Kidney (tissue), 14 donors: ENCODE data around the gene PGAM5. TPM values are rescaled to one million over a fixed set of nuclear protein-coding genes. Genes with fewer than 3 reads are reported as not detected.

Source experiments
- DNase-seq, 5 donors: peaks; one replicate each; pipeline ENCODE4 v3.0.0-alpha.2; 2013 to 2020
- FAIRE-seq: peaks from 2 replicates; lab custom pipeline; 2012; peaks lifted over from hg19 to GRCh38; lab: Jason Lieb, UNC
- H3K27ac ChIP-seq, 2 donors: one replicate each; pipeline ENCODE4 v1.7.0; 2013; ENCODE audit warnings: low read depth in 2 of 2, low read length in 2 of 2, inconsistent platforms in 1 of 2
- H3K27me3 ChIP-seq: one replicate; pipeline ENCODE4 v1.7.1; 2013; ENCODE audit warnings: low read length, inconsistent platforms; ENCODE audit not compliant: control insufficient read depth, insufficient read depth
- H3K36me3 ChIP-seq, 3 donors: one replicate each; pipeline versions ENCODE4 v1.7.0 to v1.7.1; 2013; ENCODE audit warnings: low read length in 3 of 3, control low read depth in 1 of 3, inconsistent platforms in 1 of 3; ENCODE audit not compliant: insufficient read depth in 3 of 3, control insufficient read depth in 2 of 3
- H3K4me1 ChIP-seq, 3 donors: one replicate each; pipeline versions ENCODE4 v1.7.0 to v1.7.1; 2013; ENCODE audit warnings: low read length in 3 of 3, inconsistent platforms in 1 of 3, low read depth in 1 of 3; ENCODE audit not compliant: control insufficient read depth in 2 of 3, insufficient read depth in 2 of 3
- H3K4me3 ChIP-seq, 3 donors: one replicate each; pipeline versions ENCODE4 v1.7.0 to v1.8.1; 2013; ENCODE audit warnings: low read length in 3 of 3, control low read depth in 1 of 3, inconsistent platforms in 1 of 3
- H3K9ac ChIP-seq, 3 donors: one replicate each; pipeline versions ENCODE4 v1.7.0 to v1.7.1; 2013; ENCODE audit warnings: low read length in 3 of 3, control low read depth in 1 of 3, inconsistent platforms in 1 of 3
- H3K9me3 ChIP-seq, 3 donors: one replicate each; pipeline versions ENCODE4 v1.7.0 to v1.7.1; 2013; ENCODE audit warnings: low read length in 3 of 3, control low read depth in 1 of 3, inconsistent platforms in 1 of 3; ENCODE audit not compliant: control insufficient read depth in 2 of 3, insufficient read depth in 1 of 3
- intact Hi-C: fragments of 100-400 bp; cut with DNase I; formaldehyde crosslinking; loops from one replicate; pipeline ENCODE4 v1.11.1; 2022
- polyA plus RNA-seq: library from polyadenylated mRNA; stranded (reverse); fragments of 350-450 nt; fragmentation: Illumina TruSeq; extraction: RNeasy Lipid Tissue Mini Kit (QIAGEN cat#74804); gene quantifications from one replicate; pipeline ENCODE4 v1.2.3, GENCODE V29; 2014; ENCODE audit warnings: low read depth, low replicate concordance; ENCODE audit not compliant: insufficient read depth
- total RNA-seq: library from RNA; stranded (reverse); fragmentation: NEBNext Ultra II Directional; extraction: Animal tissue kit (Norgen Biotek cat#: 25700); gene quantifications from one replicate; pipeline ENCODE4 v1.2.1, GENCODE V29; 2021
- TF ChIP-seq, protein P1 (sequence below): IDR thresholded peaks from 3 replicates; pipeline ENCODE4 v1.5.1; 2012; ENCODE audit warnings: mild to moderate bottlenecking, moderate library complexity, borderline replicate concordance; ENCODE audit not compliant: insufficient read depth; ENCODE audit errors: extremely low read depth
- donor health status: control.
- donor health status: control.
- donor health status: control.
- donor health status: control.
- donor health status: control.
- donor health status: DM: yes; HTN: yes; CAD: no.
- donor health status: Normal renal cell carcinoma (clear cell type).

Gene PGAM5
- total and polyA plus RNA-seq, 2 donors from 2014 or later, result 19.4 to 33.5 TPM

DNA sequence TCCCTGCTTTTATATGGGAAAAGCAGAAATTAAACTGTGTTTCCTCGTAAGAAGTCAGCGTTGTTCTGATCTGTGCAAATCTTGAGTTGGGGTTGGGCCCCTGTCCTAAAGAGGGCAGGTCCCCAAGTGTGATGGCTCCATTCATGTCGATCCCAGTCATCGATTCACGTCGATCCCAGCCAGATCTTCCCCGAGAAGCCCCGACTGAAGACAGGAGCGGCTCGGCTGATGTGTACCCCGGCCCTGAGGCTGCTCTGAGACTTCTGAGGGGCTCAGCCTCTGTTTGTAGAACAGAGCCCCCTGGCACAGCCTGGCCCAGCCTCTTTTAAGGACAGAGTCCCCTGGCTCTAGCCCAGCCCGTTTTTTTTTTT is 9.3 kb downstream of the PGAM5 start:
- no peak for DNase-seq
- no peak for FAIRE-seq
- no peaks in the 10 kb centered on the region for H3K4me1 ChIP-seq
- H3K4me3 ChIP-seq, result no peak overlapping the region
- no peaks in the 10 kb centered on the region for H3K27me3 ChIP-seq
- TF ChIP-seq, protein P1, sequence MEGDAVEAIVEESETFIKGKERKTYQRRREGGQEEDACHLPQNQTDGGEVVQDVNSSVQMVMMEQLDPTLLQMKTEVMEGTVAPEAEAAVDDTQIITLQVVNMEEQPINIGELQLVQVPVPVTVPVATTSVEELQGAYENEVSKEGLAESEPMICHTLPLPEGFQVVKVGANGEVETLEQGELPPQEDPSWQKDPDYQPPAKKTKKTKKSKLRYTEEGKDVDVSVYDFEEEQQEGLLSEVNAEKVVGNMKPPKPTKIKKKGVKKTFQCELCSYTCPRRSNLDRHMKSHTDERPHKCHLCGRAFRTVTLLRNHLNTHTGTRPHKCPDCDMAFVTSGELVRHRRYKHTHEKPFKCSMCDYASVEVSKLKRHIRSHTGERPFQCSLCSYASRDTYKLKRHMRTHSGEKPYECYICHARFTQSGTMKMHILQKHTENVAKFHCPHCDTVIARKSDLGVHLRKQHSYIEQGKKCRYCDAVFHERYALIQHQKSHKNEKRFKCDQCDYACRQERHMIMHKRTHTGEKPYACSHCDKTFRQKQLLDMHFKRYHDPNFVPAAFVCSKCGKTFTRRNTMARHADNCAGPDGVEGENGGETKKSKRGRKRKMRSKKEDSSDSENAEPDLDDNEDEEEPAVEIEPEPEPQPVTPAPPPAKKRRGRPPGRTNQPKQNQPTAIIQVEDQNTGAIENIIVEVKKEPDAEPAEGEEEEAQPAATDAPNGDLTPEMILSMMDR, result no peak
- intact Hi-C loops, result no loop called here
- H3K9me3 ChIP-seq, result no peaks in the 10 kb centered on the region
- no peak overlapping the region for H3K9ac ChIP-seq
- H3K27ac ChIP-seq, result no peak overlapping the region
- peaks cover 0 to 20% (median 2%) of the 10 kb centered on the region in 3 donors for H3K36me3 ChIP-seq

DNA sequence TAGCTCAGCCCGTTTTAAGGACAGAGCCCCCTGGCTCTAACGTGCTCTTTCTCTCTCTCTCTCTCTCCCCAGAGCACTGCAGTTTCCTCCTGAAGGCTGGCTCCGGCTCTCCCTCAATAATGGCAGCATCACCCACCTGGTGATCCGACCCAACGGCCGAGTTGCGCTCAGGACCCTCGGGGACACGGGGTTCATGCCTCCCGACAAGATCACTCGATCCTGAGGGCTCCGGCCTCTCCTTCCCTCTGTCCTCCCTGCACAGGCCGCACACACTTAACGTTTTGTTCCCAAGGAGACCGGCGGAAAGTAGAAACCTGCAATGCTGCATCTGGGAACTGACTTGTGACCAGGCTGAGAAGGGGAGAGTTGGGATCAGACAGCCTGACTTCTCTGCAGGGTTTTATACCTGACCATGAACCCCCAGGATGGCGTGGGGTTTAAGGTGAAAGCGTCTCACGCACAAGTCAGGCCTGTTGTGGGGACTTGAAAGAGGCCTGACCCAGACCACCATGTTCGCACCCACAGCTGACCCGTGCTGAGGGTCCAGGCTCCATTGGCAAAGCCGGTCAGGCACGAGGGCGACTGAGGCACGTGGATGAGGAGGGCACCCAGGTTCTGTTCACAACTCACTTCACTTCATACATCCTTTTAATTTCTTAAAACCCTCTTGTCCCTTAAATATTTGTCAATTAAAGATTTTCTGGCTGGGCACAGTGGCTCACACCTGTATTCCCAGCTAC is 10.1 kb downstream of the PGAM5 start:
- Histone ChIP-seq H3K27ac (no peak overlapping the region), H3K4me1 (no peaks in the 10 kb centered on the region), H3K27me3 (no peaks in the 10 kb centered on the region), H3K4me3 (no peak overlapping the region), H3K36me3 (peaks cover 0 to 26% (median 4%) of the 10 kb centered on the region in 3 donors), H3K9ac (no peak overlapping the region), H3K9me3 (no peaks in the 10 kb centered on the region)
- TF ChIP-seq, protein P1, result no peak
- intact Hi-C loops, result no loop called here
- no peak for FAIRE-seq
- DNase-seq, result no peak

DNA sequence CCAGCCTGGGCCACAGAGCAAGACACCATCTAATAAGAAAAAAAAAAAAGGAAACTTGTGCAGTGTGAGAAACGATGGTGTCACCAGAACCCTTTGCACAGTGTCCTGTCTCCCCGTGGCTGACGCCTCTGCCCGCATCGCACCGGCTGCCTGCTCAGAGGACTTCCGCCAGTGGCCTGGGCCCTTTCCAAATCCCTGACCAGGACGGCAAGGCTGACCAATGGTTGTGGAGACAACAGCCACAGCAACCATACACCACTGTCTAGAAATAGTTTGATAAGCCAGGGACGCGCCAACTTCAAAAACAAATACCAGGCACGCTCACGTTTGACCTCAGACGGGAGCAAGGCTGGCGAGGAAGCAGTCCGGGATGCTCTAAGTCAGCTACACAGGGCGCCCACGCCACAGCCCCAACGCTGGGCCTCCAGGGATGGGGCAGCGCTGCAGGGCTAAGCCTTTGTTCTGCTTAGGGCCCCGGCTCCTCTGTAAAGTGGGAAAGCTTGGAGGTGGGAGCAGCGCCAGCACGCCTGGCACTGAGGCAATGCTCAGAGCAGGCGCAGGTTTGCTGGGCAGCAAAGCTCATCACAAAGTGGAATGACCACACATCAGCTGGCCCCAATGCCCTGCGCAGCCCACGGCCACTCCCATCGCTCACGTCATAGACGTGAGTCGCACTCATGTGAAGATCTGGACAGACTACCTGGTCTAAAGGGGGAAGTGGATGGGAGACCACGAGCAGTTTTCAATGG is 12.5 kb downstream of the PGAM5 start:
- no peak overlapping the region for H3K4me3 ChIP-seq
- TF ChIP-seq, protein P1, result no peak
- no peak for FAIRE-seq
- intact Hi-C loops, result no loop called here
- peaks cover 0 to 39% (median 12%) of the 10 kb centered on the region in 3 donors for H3K36me3 ChIP-seq
- H3K9ac ChIP-seq, result no peak overlapping the region
- no peaks in the 10 kb centered on the region for H3K27me3 ChIP-seq
- H3K9me3 ChIP-seq, result no peaks in the 10 kb centered on the region
- no peak overlapping the region for H3K27ac ChIP-seq
- DNase-seq, result peak in 1 of 5 donors; percentile 60
- H3K4me1 ChIP-seq, result no peaks in the 10 kb centered on the region
